ENCODE data around the gene CEND1.

- TF ChIP-seq POLR2AphosphoS5 (IDR thresholded peaks at IDR 0.05), result no peak
- no peak for TF ChIP-seq EZH2 (IDR thresholded peaks at IDR 0.05; ENCODE audit: borderline replicate concordance, insufficient read depth, low read length, poor library complexity, severe bottlenecking)
- TF ChIP-seq CTCF (IDR thresholded peaks at IDR 0.05; ENCODE audit: poor library complexity, severe bottlenecking), result no peak
- TF ChIP-seq MXI1 (conservative IDR thresholded peaks at IDR 0.05; ENCODE audit: poor library complexity, severe bottlenecking), result no peak
- TF ChIP-seq RAD21 (conservative IDR thresholded peaks at IDR 0.05), result no peak
- TF ChIP-seq SMC3 (conservative IDR thresholded peaks at IDR 0.05; ENCODE audit: poor library complexity), result no peak
- no peak for TF ChIP-seq EP300 (conservative IDR thresholded peaks at IDR 0.05; ENCODE audit: poor library complexity, severe bottlenecking)
- no peak for TF ChIP-seq TAF1 (IDR thresholded peaks at IDR 0.05; ENCODE audit: low read depth)
- TF ChIP-seq REST (IDR thresholded peaks at IDR 0.05; ENCODE audit: borderline replicate concordance), result no peak
Measured at GRCh38 chr11:790721-791564, 1.1 kb upstream of the CEND1 start.
